Measurements from ENCODE around the gene GPR37.

The GPR37 gene

DNA sequence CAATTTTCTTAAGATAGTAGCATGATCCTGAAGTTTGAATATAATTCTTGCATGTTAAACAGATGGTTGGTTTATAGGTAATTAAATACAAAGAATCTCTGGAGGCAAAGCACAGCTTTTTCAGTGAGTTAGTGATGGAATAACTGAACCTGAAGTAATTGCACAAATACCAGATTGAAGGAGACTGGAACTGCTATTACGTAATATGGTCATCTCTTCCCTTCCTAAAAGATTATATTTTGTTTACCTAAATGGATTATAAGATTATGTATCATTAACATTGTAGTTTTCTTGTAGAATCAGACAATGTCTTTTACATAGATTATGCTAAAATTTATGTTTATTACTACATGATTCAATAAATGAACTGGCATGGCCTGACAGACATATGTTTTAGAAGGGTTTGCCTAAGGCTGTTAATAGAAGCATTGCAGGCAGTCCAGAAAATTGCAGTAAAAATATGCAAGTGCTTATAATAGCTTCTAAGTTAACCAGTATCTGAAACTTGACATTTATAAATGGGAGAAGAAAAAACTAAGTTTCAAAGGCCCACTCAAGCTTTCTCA lies 35.8 kb upstream of the GPR37 start:
- TF ChIP-seq, protein P1, sequence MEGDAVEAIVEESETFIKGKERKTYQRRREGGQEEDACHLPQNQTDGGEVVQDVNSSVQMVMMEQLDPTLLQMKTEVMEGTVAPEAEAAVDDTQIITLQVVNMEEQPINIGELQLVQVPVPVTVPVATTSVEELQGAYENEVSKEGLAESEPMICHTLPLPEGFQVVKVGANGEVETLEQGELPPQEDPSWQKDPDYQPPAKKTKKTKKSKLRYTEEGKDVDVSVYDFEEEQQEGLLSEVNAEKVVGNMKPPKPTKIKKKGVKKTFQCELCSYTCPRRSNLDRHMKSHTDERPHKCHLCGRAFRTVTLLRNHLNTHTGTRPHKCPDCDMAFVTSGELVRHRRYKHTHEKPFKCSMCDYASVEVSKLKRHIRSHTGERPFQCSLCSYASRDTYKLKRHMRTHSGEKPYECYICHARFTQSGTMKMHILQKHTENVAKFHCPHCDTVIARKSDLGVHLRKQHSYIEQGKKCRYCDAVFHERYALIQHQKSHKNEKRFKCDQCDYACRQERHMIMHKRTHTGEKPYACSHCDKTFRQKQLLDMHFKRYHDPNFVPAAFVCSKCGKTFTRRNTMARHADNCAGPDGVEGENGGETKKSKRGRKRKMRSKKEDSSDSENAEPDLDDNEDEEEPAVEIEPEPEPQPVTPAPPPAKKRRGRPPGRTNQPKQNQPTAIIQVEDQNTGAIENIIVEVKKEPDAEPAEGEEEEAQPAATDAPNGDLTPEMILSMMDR (IDR thresholded peaks at IDR 0.05; ENCODE audit: insufficient read depth, low read depth, low read length, missing control alignments), result no peak
- DNase-seq (ENCODE audit: low read depth), result no peak
- H3K4me3 ChIP-seq (ENCODE audit: low read length), result no peak overlapping the region

GRCh38 chr7:124800386-124800785 lies 34.8 kb upstream of the GPR37 start:
- no peak overlapping the region for H3K4me3 ChIP-seq (ENCODE audit: low read length)
- DNase-seq (ENCODE audit: low read depth), result no peak
- TF ChIP-seq, protein P1 (IDR thresholded peaks at IDR 0.05; ENCODE audit: insufficient read depth, low read depth, low read length, missing control alignments), result no peak

- DNase-seq (ENCODE audit: low read depth), result no peak
- no peak overlapping the region for H3K4me3 ChIP-seq (ENCODE audit: low read length)
- TF ChIP-seq, protein P1 (IDR thresholded peaks at IDR 0.05; ENCODE audit: insufficient read depth, low read depth, low read length, missing control alignments), result no peak
Observed at GRCh38 chr7:124799448-124799847, 33.9 kb upstream of the GPR37 start.

GRCh38 chr7:124796771-124797170 lies 31.2 kb upstream of the GPR37 start:
- no peak overlapping the region for H3K4me3 ChIP-seq (ENCODE audit: low read length)
- DNase-seq (ENCODE audit: low read depth), result no peak
- TF ChIP-seq, protein P1 (IDR thresholded peaks at IDR 0.05; ENCODE audit: insufficient read depth, low read depth, low read length, missing control alignments), result no peak

GRCh38 chr7:124792696-124793095 lies 27.1 kb upstream of the GPR37 start:
- no peak overlapping the region for H3K4me3 ChIP-seq (ENCODE audit: low read length)
- no peak for DNase-seq (ENCODE audit: low read depth)
- TF ChIP-seq, protein P1 (IDR thresholded peaks at IDR 0.05; ENCODE audit: insufficient read depth, low read depth, low read length, missing control alignments), result no peak

GRCh38 chr7:124792002-124792401 lies 26.4 kb upstream of the GPR37 start:
- H3K4me3 ChIP-seq (ENCODE audit: low read length), result no peak overlapping the region
- no peak for DNase-seq (ENCODE audit: low read depth)
- TF ChIP-seq, protein P1 (IDR thresholded peaks at IDR 0.05; ENCODE audit: insufficient read depth, low read depth, low read length, missing control alignments), result no peak

- TF ChIP-seq, protein P1 (IDR thresholded peaks at IDR 0.05; ENCODE audit: insufficient read depth, low read depth, low read length, missing control alignments), result no peak
- H3K4me3 ChIP-seq (ENCODE audit: low read length), result no peak overlapping the region
- DNase-seq (ENCODE audit: low read depth), result peak; percentile 24
Observed at GRCh38 chr7:124791426-124791825, 25.8 kb upstream of the GPR37 start.
